IMR-90 (cell line): ENCODE results near the gene CAMTA1. TPM values are rescaled to one million over a fixed set of nuclear protein-coding genes. Genes with fewer than 3 reads are reported as not detected.

Experiments used
- ATAC-seq: fragments of 200-7000 bp; cut with Tn5 transposase; 2 replicates; pipeline ENCODE4 v1.9.1; 2020; ENCODE audit warnings: low read depth, mild to moderate bottlenecking, moderate library complexity
- BruUV-seq: library from RNA; stranded (reverse); fragments of 400-500 nt; replicated peaks from 2 replicates; lab custom pipeline; 2021; lab: Mats Ljungman, UMichigan
- CTCF ChIA-PET: fragments of 300-600 bp; formaldehyde crosslinking; extraction: SDS; loops from one replicate; lab custom pipeline; 2021; ENCODE audit warnings: antibody characterized with exemption; lab: Yijun Ruan, JAX
- POLR2A ChIA-PET: fragments of 300-600 bp; sonication (Branson Sonifier 250); formaldehyde crosslinking; loops from one replicate; lab custom pipeline; 2022; ENCODE audit warnings: antibody characterized with exemption; ENCODE audit not compliant: unreplicated experiment; lab: Charles Lee
- DNase-seq: peaks from one replicate; pipeline ENCODE4 v3.0.0; 2013
- H2AFZ ChIP-seq: replicated peaks from 2 replicates; pipeline ENCODE3; 2013; ENCODE audit warnings: low read length, mild to moderate bottlenecking; ENCODE audit not compliant: poor library complexity
- H2AK5ac ChIP-seq: 2 replicates; pipeline ENCODE4 v1.6.1; 2013; ENCODE audit warnings: low read depth, low read length, inconsistent platforms
- H2AK9ac ChIP-seq: replicated peaks from 2 replicates; pipeline ENCODE3; 2013; ENCODE audit warnings: mild to moderate bottlenecking, low read depth, low read length, moderate library complexity; ENCODE audit not compliant: poor library complexity
- H2BK120ac ChIP-seq: 2 replicates; pipeline ENCODE4 v1.6.1; 2013; ENCODE audit warnings: low read depth, low read length, inconsistent platforms
- H2BK15ac ChIP-seq: 3 replicates; pipeline ENCODE4 v1.6.1; 2013; ENCODE audit warnings: low read depth, low read length, inconsistent platforms
- H2BK20ac ChIP-seq: 2 replicates; pipeline ENCODE4 v1.6.1; 2013; ENCODE audit warnings: low read depth, mild to moderate bottlenecking, inconsistent platforms, low read length, moderate library complexity
- H2BK5ac ChIP-seq: 2 replicates; pipeline ENCODE4 v1.6.1; 2013; ENCODE audit warnings: mild to moderate bottlenecking, low read depth, low read length, inconsistent platforms; ENCODE audit not compliant: poor library complexity, severe bottlenecking
- H3K14ac ChIP-seq: replicated peaks from 2 replicates; pipeline ENCODE4 v1.6.1; 2013; ENCODE audit warnings: low read depth, low read length, inconsistent platforms
- H3K18ac ChIP-seq: 2 replicates; pipeline ENCODE4 v1.6.1; 2013; ENCODE audit warnings: low read depth, low read length, control low read depth
- H3K23ac ChIP-seq: 2 replicates; pipeline ENCODE4 v1.6.1; 2013; ENCODE audit warnings: low read depth, low read length, inconsistent platforms
- H3K27ac ChIP-seq: 2 replicates; pipeline ENCODE4 v1.5.1; 2013; ENCODE audit warnings: mild to moderate bottlenecking, control low read depth, low read length; ENCODE audit not compliant: insufficient read depth
- H3K27me3 ChIP-seq: 2 replicates; pipeline ENCODE4 v1.6.1; 2013; ENCODE audit warnings: low read length; ENCODE audit not compliant: control insufficient read depth, insufficient read depth
- H3K36me3 ChIP-seq: 2 replicates; pipeline ENCODE4 v1.6.1; 2013; ENCODE audit warnings: low read length, mixed read lengths; ENCODE audit not compliant: control insufficient read depth, insufficient read depth
- H3K4ac ChIP-seq: 2 replicates; pipeline ENCODE4 v1.6.1; 2013; ENCODE audit warnings: low read depth, low read length, inconsistent platforms
- H3K4me1 ChIP-seq: 2 replicates; pipeline ENCODE4 v1.6.1; 2013; ENCODE audit warnings: low read length, mixed read lengths; ENCODE audit not compliant: control insufficient read depth, insufficient read depth
- H3K4me2 ChIP-seq: 2 replicates; pipeline ENCODE4 v1.6.1; 2013; ENCODE audit warnings: low read depth, mild to moderate bottlenecking, control low read depth, low read length, moderate library complexity
- H3K4me3 ChIP-seq: 2 replicates; pipeline ENCODE4 v1.5.1; 2013; ENCODE audit warnings: low read depth, mild to moderate bottlenecking, control low read depth, low read length, moderate library complexity; ENCODE audit not compliant: insufficient read depth
- H3K56ac ChIP-seq: 2 replicates; pipeline ENCODE4 v1.6.1; 2013; ENCODE audit warnings: low read length, inconsistent platforms; ENCODE audit not compliant: insufficient read depth; ENCODE audit errors: extremely low read depth
- H3K79me1 ChIP-seq, 2 experiments: 2 replicates each; pipeline ENCODE4 v1.6.1; 2013; ENCODE audit warnings: low read length in 2 of 2, inconsistent platforms in 1 of 2, low read depth in 1 of 2
- H3K9ac ChIP-seq: 2 replicates; pipeline ENCODE4 v1.6.1; 2013; ENCODE audit warnings: low read depth, low read length, control low read depth
- H3K9me1 ChIP-seq: 2 replicates; pipeline ENCODE4 v1.6.1; 2013; ENCODE audit warnings: low read length, inconsistent platforms; ENCODE audit not compliant: insufficient read depth
- H3K9me3 ChIP-seq: 2 replicates; pipeline ENCODE4 v1.6.1; 2013; ENCODE audit warnings: low read length; ENCODE audit not compliant: control insufficient read depth, insufficient read depth
- H4K20me1 ChIP-seq: 2 replicates; pipeline ENCODE4 v1.6.1; 2013; ENCODE audit warnings: low read length, inconsistent platforms; ENCODE audit not compliant: insufficient read depth
- H4K5ac ChIP-seq: 2 replicates; pipeline ENCODE4 v1.6.1; 2013; ENCODE audit warnings: mild to moderate bottlenecking, low read depth, low read length, control low read depth
- H4K8ac ChIP-seq, 2 experiments: 2 replicates each; pipeline ENCODE4 v1.6.1; 2013; ENCODE audit warnings: low read depth in 2 of 2, low read length in 2 of 2, control low read depth in 1 of 2, inconsistent platforms in 1 of 2
- H4K91ac ChIP-seq: 2 replicates; pipeline ENCODE4 v1.6.1; 2013; ENCODE audit warnings: low read depth, low read length, inconsistent platforms; ENCODE audit not compliant: insufficient read depth
- BHLHE40 ChIP-seq: fragments of 150-350 bp; IDR thresholded peaks from 2 replicates; pipeline ENCODE4 v1.6.1; 2016; ENCODE audit warnings: mild to moderate bottlenecking, low read depth, low read length
- CTCF ChIP-seq: conservative IDR thresholded peaks from 2 replicates; pipeline ENCODE4 v1.5.1; 2012; ENCODE audit warnings: mild to moderate bottlenecking, low read depth, low read length, improper control_type of control experiment
- MAZ ChIP-seq: IDR thresholded peaks from 2 replicates; pipeline ENCODE4 v1.6.1; 2012; ENCODE audit warnings: low read depth, mild to moderate bottlenecking, low read length, improper control_type of control experiment, moderate library complexity, borderline replicate concordance
- NFE2L2 ChIP-seq: fragments of 150-350 bp; IDR thresholded peaks from 2 replicates; pipeline ENCODE4 v1.6.1; 2016; ENCODE audit warnings: low read depth, mild to moderate bottlenecking, low read length
- RCOR1 ChIP-seq: IDR thresholded peaks from 2 replicates; pipeline ENCODE4 v1.6.1; 2012; ENCODE audit warnings: mild to moderate bottlenecking, low read length, improper control_type of control experiment; ENCODE audit not compliant: insufficient replicate concordance
- SMC3 ChIP-seq: fragments of 150-350 bp; IDR thresholded peaks from 2 replicates; pipeline ENCODE4 v1.6.1; 2016; ENCODE audit warnings: low read depth, mild to moderate bottlenecking, antibody characterized with exemption, low read length, moderate library complexity
- USF2 ChIP-seq: fragments of 150-350 bp; IDR thresholded peaks from 2 replicates; pipeline ENCODE4 v1.6.1; 2017; ENCODE audit warnings: mild to moderate bottlenecking, antibody characterized with exemption, low read length, low read depth
- WGBS, 2 experiments: methylation state at CpG; one replicate each; pipeline versions ENCODE4 v1.1.5 to v1.1.7; 2013; ENCODE audit warnings: missing lambda C conversion rate in 2 of 2; ENCODE audit not compliant: insufficient read length in 1 of 2; ENCODE audit errors: extremely low coverage in 2 of 2; 5-methylcytosine and 5-hydroxymethylcytosine counted together
- dilution Hi-C: fragments of 300-500 bp; cut with HindIII; formaldehyde crosslinking; loops from one replicate; pipeline ENCODE4 v1.14.3; 2018; ENCODE audit warnings: low sequenced_read_pairs; ENCODE audit not compliant: unreplicated experiment
- in situ Hi-C: fragments of 300-500 bp; cut with MboI; formaldehyde crosslinking; loops from 3 replicates; pipeline ENCODE4 v1.14.3; 2019; ENCODE audit warnings: low sequenced_read_pairs, inconsistent platforms, mixed read lengths
- intact Hi-C: fragments of 100-400 bp; cut with micrococcal nuclease; formaldehyde crosslinking; loops from 2 replicates; pipeline ENCODE4 v1.10.0; 2022
- polyA plus RNA-seq, 3 experiments: library from polyadenylated mRNA; depleted of rRNA; stranded (reverse); fragments of >200 nt; gene quantifications; 2 replicates each; pipeline ENCODE4 v1.2.3, GENCODE V29; 2012; ENCODE audit warnings: low replicate concordance in 1 of 3
- total RNA-seq: library from RNA; depleted of rRNA; stranded (reverse); fragments of >200 nt; gene quantifications from 2 replicates; pipeline ENCODE4 v1.2.3, GENCODE V29; 2012

The CAMTA1 gene
- total and polyA plus RNA-seq, 2 of the 4 experiments (the other 2 are of a cell fraction) = 35.5 to 74.3 TPM

- BruUV-seq = no TSS peak
- no peak overlapping the region for H2BK120ac ChIP-seq
- H3K27me3 ChIP-seq = peaks cover 28% of the 10 kb centered on the region
- no peak overlapping the region for H3K4me3 ChIP-seq
- ChIA-PET CTCF (no interaction called here), POLR2A (no interaction called here)
- ATAC-seq = no peak
- no peak overlapping the region for H2BK20ac ChIP-seq
- no peaks in the 10 kb centered on the region for H3K9me3 ChIP-seq
- TF ChIP-seq BHLHE40 (no peak), CTCF (no peak), SMC3 (no peak), MAZ (no peak), RCOR1 (no peak), NFE2L2 (no peak), USF2 (no peak)
- no peak overlapping the region for H3K56ac ChIP-seq
- H3K27ac ChIP-seq = no peak overlapping the region
- WGBS, 2 experiments = 10% methylated on average over 2 of the region's 5 CpGs; no CpG with 5 or more reads in 1 of the 2 experiments
- no peak overlapping the region for H4K5ac ChIP-seq
- no peaks in the 10 kb centered on the region for H4K20me1 ChIP-seq
- no peaks in the 10 kb centered on the region for H3K79me1 ChIP-seq
- H4K91ac ChIP-seq = no peak overlapping the region
- in situ Hi-C loops = no loop called here
- no peak overlapping the region for H3K9ac ChIP-seq
- no peak for DNase-seq
- intact Hi-C loops = no loop called here
- no peak overlapping the region for H2AFZ ChIP-seq
- H3K4ac ChIP-seq = no peak overlapping the region
- no peak overlapping the region for H2BK5ac ChIP-seq
- no peak overlapping the region for H3K4me2 ChIP-seq
- H4K8ac ChIP-seq = no peak overlapping the region
- H3K4me1 ChIP-seq = no peaks in the 10 kb centered on the region
- H3K23ac ChIP-seq = no peak overlapping the region
- H2BK15ac ChIP-seq = no peak overlapping the region
- H3K36me3 ChIP-seq = no peaks in the 10 kb centered on the region
- H2AK5ac ChIP-seq = no peak overlapping the region
- no peak overlapping the region for H3K18ac ChIP-seq
- no peaks in the 10 kb centered on the region for H3K9me1 ChIP-seq
- H3K14ac ChIP-seq = no peak overlapping the region
- dilution Hi-C loops = no loop called here
- no peak overlapping the region for H2AK9ac ChIP-seq
These were observed 218.4 kb downstream of the CAMTA1 start for GRCh38 chr1:7003676-7004075.
